Measurements from ENCODE around the gene PHAX. TPM values are rescaled to one million over a fixed set of nuclear protein-coding genes. Genes with fewer than 3 reads are reported as not detected.
A peak's percentile ranks its signal among the peaks of the same experiment; 100 is the strongest.
"Not testable (repeated sequence)": the region's sequence is repeated elsewhere in the genome, so short reads cannot be mapped to it uniquely, and the experiment has no call there.

PHAX gene
- total RNA-seq, 1 experiment from 2014 or later = 63.6 TPM

DNA sequence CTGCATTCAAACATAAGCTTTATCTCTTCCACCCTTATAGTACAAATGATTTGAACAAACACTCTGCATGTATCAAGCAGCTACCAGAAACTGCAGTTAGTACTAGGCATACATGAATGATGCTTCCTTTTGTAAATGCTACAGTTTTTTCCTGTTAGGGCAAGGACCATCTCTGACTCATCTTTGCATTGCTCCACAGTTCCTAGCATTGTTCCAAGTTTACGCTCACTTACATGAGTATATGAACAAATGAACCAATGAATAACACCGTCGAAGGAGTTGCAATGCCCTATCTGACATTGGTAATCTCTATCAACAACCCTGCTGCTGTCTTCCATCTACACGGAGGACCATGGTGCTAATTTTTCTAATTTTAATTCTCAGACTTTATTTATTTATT is 3.6 kb upstream of the PHAX start:
- no peak for DNase-seq
- Mint-ChIP-seq H3K27me3 (ENCODE audit: unreplicated experiment) (no peaks in the 10 kb centered on the region), H3K27ac (ENCODE audit: unreplicated experiment) (no peak overlapping the region), H3K4me3 (ENCODE audit: low read depth, unreplicated experiment) (no peak overlapping the region), H3K4me1 (ENCODE audit: low read depth, unreplicated experiment) (peaks cover 21% of the 10 kb centered on the region), H3K9me3 (ENCODE audit: low read depth, unreplicated experiment) (no peaks in the 10 kb centered on the region), H3K36me3 (ENCODE audit: insufficient read depth, unreplicated experiment) (peaks cover 43% of the 10 kb centered on the region)
- TF ChIP-seq, protein P1, sequence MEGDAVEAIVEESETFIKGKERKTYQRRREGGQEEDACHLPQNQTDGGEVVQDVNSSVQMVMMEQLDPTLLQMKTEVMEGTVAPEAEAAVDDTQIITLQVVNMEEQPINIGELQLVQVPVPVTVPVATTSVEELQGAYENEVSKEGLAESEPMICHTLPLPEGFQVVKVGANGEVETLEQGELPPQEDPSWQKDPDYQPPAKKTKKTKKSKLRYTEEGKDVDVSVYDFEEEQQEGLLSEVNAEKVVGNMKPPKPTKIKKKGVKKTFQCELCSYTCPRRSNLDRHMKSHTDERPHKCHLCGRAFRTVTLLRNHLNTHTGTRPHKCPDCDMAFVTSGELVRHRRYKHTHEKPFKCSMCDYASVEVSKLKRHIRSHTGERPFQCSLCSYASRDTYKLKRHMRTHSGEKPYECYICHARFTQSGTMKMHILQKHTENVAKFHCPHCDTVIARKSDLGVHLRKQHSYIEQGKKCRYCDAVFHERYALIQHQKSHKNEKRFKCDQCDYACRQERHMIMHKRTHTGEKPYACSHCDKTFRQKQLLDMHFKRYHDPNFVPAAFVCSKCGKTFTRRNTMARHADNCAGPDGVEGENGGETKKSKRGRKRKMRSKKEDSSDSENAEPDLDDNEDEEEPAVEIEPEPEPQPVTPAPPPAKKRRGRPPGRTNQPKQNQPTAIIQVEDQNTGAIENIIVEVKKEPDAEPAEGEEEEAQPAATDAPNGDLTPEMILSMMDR (IDR thresholded peaks at IDR 0.05; ENCODE audit: unreplicated experiment) = no peak
- no TSS peak for BruUV-seq (replicated peaks)
- intact Hi-C loops (cut with micrococcal nuclease; ENCODE audit: unreplicated experiment) = no loop called here
- CTCF ChIA-PET = no interaction called here

DNA sequence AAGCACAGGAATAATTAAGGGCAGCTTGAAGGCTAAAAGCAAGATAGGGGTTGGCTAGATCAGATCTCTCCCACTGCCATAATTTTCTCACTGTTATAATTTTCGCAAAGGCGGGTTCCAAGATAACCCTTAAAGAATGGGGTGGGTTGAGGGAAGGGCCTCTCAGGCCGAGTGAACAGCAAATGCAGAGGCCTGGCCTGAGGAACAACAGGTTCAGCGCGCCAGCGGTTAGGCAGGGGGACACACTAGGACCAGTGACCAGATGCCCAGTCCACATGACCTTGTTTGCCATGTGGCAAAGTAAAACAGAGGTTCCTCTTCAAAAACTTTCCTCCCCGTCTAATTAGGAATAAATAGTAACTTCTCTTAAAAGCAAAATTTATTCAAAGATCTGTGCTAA is 1.2 kb upstream of the PHAX start:
- Mint-ChIP-seq H3K36me3 (ENCODE audit: insufficient read depth, unreplicated experiment) (peaks cover 53% of the 10 kb centered on the region), H3K9me3 (ENCODE audit: low read depth, unreplicated experiment) (no peaks in the 10 kb centered on the region), H3K4me3 (ENCODE audit: low read depth, unreplicated experiment) (peak overlapping the region; percentile 80), H3K4me1 (ENCODE audit: low read depth, unreplicated experiment) (peaks cover 22% of the 10 kb centered on the region), H3K27me3 (ENCODE audit: unreplicated experiment) (no peaks in the 10 kb centered on the region), H3K27ac (ENCODE audit: unreplicated experiment) (peak overlapping the region; percentile 45)
- intact Hi-C loops (cut with micrococcal nuclease; ENCODE audit: unreplicated experiment) = no loop called here
- DNase-seq = no peak
- CTCF ChIA-PET = no interaction called here
- no TSS peak for BruUV-seq (replicated peaks)
- TF ChIP-seq, protein P1 (IDR thresholded peaks at IDR 0.05; ENCODE audit: unreplicated experiment) = no peak

DNA sequence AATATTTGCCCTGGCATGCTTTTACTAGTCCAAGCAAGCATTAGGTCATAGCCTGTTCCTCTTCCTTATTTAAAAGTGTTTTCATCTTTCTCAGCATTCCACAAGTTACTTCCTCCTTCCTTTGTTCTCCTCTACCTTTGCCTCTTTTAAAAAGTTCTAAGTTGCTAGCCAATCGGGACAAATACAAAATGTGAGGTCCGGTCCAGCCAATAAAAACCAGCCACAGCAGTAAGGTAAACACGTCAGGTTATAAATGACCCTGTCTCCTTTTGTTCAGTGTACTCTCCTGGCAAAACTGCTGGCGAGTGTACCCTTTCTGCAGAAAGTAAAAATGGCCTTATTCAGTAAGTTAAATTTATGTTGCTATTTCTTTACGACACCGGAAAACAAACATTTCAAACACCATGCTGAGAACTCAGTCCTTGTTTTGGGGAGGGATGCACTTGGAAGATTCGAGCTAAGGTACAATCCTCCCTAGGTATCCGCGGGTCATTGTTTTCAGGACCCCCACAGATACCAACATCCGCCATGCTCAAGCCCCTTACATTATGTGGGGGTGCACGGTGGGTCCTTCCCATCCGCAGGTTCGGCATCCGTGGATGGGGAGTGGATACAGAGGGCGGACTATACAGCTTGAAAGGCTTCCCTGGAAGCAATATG is 646 bp upstream of the PHAX start:
- BruUV-seq (replicated peaks); DNase-seq; H3K9me3 Mint-ChIP-seq (ENCODE audit: low read depth, unreplicated experiment); H3K27me3 Mint-ChIP-seq (ENCODE audit: unreplicated experiment): not testable (repeated sequence)
- CTCF ChIA-PET = interaction anchor here (1.0 to 1.1 kb wide), 2 partner anchors 178 to 247 kb away, joined by 4 to 5 read pairs; no protein-coding TSS in a partner anchor
- Mint-ChIP-seq H3K4me3 (ENCODE audit: low read depth, unreplicated experiment) (peak overlapping the region; percentile 80), H3K4me1 (ENCODE audit: low read depth, unreplicated experiment) (peaks cover 22% of the 10 kb centered on the region), H3K36me3 (ENCODE audit: insufficient read depth, unreplicated experiment) (peaks cover 48% of the 10 kb centered on the region), H3K27ac (ENCODE audit: unreplicated experiment) (peak overlapping the region; percentile 45)
- intact Hi-C loops (cut with micrococcal nuclease; ENCODE audit: unreplicated experiment) = loop anchor here (5.0 kb wide), 1 partner anchor 248 kb away; no protein-coding TSS in a partner anchor

DNA sequence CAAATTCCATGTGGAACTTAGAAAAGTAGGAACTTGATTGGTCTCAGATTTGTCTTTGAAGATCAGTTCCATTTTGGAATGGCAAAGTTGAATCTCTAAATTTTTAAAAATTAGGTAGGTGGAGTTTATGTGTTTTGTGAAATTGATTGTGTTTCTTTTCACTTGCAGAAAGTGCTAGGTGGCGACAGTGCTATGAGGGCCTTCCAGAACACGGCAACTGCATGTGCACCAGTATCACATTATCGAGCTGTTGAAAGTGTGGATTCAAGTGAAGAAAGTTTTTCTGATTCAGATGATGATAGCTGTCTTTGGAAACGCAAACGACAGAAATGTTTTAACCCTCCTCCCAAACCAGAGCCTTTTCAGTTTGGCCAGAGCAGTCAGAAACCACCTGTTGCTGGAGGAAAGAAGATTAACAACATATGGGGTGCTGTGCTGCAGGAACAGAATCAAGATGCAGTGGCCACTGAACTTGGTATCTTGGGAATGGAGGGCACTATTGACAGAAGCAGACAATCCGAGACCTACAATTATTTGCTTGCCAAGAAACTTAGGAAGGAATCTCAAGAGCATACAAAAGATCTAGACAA is 2.8 kb downstream of the PHAX start:
- no peak overlapping the region for H3K4me3 Mint-ChIP-seq (ENCODE audit: low read depth, unreplicated experiment)
- CTCF ChIA-PET = interaction anchor here (0.7 kb wide), 1 partner anchor 1791 kb away, joined by 6 read pairs; no protein-coding TSS in a partner anchor

More for the DNA sequence above, 2.8 kb downstream of the PHAX start:
- TSS peak; percentile 21 for BruUV-seq (replicated peaks)
- Mint-ChIP-seq H3K9me3 (ENCODE audit: low read depth, unreplicated experiment) (no peaks in the 10 kb centered on the region), H3K4me1 (ENCODE audit: low read depth, unreplicated experiment) (peaks cover 30% of the 10 kb centered on the region), H3K27me3 (ENCODE audit: unreplicated experiment) (no peaks in the 10 kb centered on the region), H3K36me3 (ENCODE audit: insufficient read depth, unreplicated experiment) (peaks cover 61% of the 10 kb centered on the region), H3K27ac (ENCODE audit: unreplicated experiment) (no peak overlapping the region)
- DNase-seq = no peak
- intact Hi-C loops (cut with micrococcal nuclease; ENCODE audit: unreplicated experiment) = loop anchor here (5.0 kb wide), 1 partner anchor 251 kb away; no protein-coding TSS in a partner anchor
- TF ChIP-seq, protein P1 (IDR thresholded peaks at IDR 0.05; ENCODE audit: unreplicated experiment) = no peak
